A673 (cell line): ENCODE results near the gene KIF5A. TPM values are rescaled to one million over a fixed set of nuclear protein-coding genes. Genes with fewer than 3 reads are reported as not detected.
"Not testable (repeated sequence)": the region's sequence is repeated elsewhere in the genome, so short reads cannot be mapped to it uniquely, and the experiment has no call there.

ENCODE experiments used
- Bru-seq: library from RNA; stranded (reverse); fragments of 400-500 nt; gene quantifications from one replicate; lab custom pipeline; 2021; lab: Mats Ljungman, UMichigan
- BruChase-seq, 2 experiments: library from RNA; stranded (reverse); fragments of 400-500 nt; gene quantifications; one replicate each; lab custom pipeline; 2021; lab: Mats Ljungman, UMichigan
- BruUV-seq: library from RNA; stranded (reverse); fragments of 400-500 nt; replicated peaks from 2 replicates; lab custom pipeline; 2021; lab: Mats Ljungman, UMichigan
- CTCF ChIA-PET: fragments of 300-600 bp; sonication (Branson Sonifier 250); formaldehyde crosslinking; loops from one replicate; lab custom pipeline; 2022; ENCODE audit warnings: antibody characterized with exemption; lab: Charles Lee
- POLR2A ChIA-PET: fragments of 300-600 bp; sonication (Branson Sonifier 250); formaldehyde crosslinking; loops from one replicate; lab custom pipeline; 2022; ENCODE audit warnings: antibody characterized with exemption; ENCODE audit not compliant: low non-redundant PET; lab: Charles Lee
- DNase-seq: peaks from one replicate; pipeline ENCODE4 v3.0.0-alpha.2; 2015; ENCODE audit warnings: low spot score
- H3K27ac ChIP-seq: fragments of 200-600 bp; sonication (generic); 2 replicates; pipeline ENCODE4 v1.5.1; 2016; ENCODE audit warnings: mixed run types, low read depth, mild to moderate bottlenecking, mixed read lengths, antibody characterized with exemption, low read length; ENCODE audit not compliant: poor library complexity, severe bottlenecking
- H3K27me3 ChIP-seq: fragments of 200-600 bp; sonication (generic); replicated peaks from 2 replicates; pipeline ENCODE4 v1.6.1; 2017; ENCODE audit warnings: mixed run types, low read depth, mild to moderate bottlenecking, mixed read lengths, antibody characterized with exemption, low read length; ENCODE audit not compliant: insufficient read depth, poor library complexity
- H3K36me3 ChIP-seq: fragments of 200-600 bp; sonication (generic); 2 replicates; pipeline ENCODE4 v1.6.1; 2016; ENCODE audit warnings: mixed run types, mild to moderate bottlenecking, mixed read lengths, antibody characterized with exemption, low read length; ENCODE audit not compliant: insufficient read depth, poor library complexity, severe bottlenecking
- H3K4me1 ChIP-seq: fragments of 200-600 bp; sonication (generic); 2 replicates; pipeline ENCODE4 v1.6.1; 2017; ENCODE audit warnings: mixed run types, mild to moderate bottlenecking, mixed read lengths, antibody characterized with exemption, low read length; ENCODE audit not compliant: insufficient read depth, poor library complexity, severe bottlenecking
- H3K4me3 ChIP-seq: fragments of 200-600 bp; sonication (generic); 2 replicates; pipeline ENCODE4 v1.5.1; 2016; ENCODE audit warnings: low read depth, mixed run types, mild to moderate bottlenecking, mixed read lengths, low read length; ENCODE audit not compliant: poor library complexity, severe bottlenecking
- H3K9me3 ChIP-seq: fragments of 200-600 bp; sonication (generic); 2 replicates; pipeline ENCODE4 v1.6.1; 2016; ENCODE audit warnings: mixed run types, low read depth, mild to moderate bottlenecking, mixed read lengths, antibody characterized with exemption, low read length; ENCODE audit not compliant: poor library complexity, severe bottlenecking
- CTCF ChIP-seq: fragments of 300-800, 200-600 bp; sonication (generic); conservative IDR thresholded peaks from 2 replicates; pipeline ENCODE4 v1.5.1; 2017; ENCODE audit warnings: low read depth, mild to moderate bottlenecking, antibody characterized with exemption, low read length, moderate library complexity, mixed read lengths
- EZH2 ChIP-seq: fragments of 200-600 bp; sonication (generic); IDR thresholded peaks from 2 replicates; pipeline ENCODE4 v1.6.1; 2017; ENCODE audit warnings: borderline replicate concordance, low read depth, mild to moderate bottlenecking, mixed read lengths, antibody characterized with exemption, low read length; ENCODE audit not compliant: poor library complexity, severe bottlenecking
- intact Hi-C: fragments of 100-400 bp; cut with micrococcal nuclease; formaldehyde crosslinking; loops from one replicate; pipeline ENCODE4 v1.10.0; 2022; ENCODE audit not compliant: unreplicated experiment
- long read RNA-seq: library from polyadenylated mRNA; stranded (forward); transcript quantifications from one replicate; pipeline ENCODE4 v2.0.0, GENCODE V29; 2022
- total RNA-seq: library from RNA; stranded (reverse); gene quantifications from 2 replicates; pipeline ENCODE4 v1.2.3, GENCODE V29; 2021

KIF5A gene
- total RNA-seq: 2.1 and 3.3 TPM in 2 replicates
- percentile 38 among the genes with signal in this experiment for Bru-seq, nascent RNA
- percentile 45 among the genes with signal in this experiment for BruChase-seq, experiment 1, labeled RNA remaining after a 2-hour chase
- percentile 43 among the genes with signal in this experiment for BruChase-seq, experiment 2, labeled RNA remaining after a 6-hour chase
- long read RNA-seq, partial matches to known transcripts: 1 of 1 reads
- long read RNA-seq, other reads (novel, unspliced or antisense): 0 of 1 reads

DNA sequence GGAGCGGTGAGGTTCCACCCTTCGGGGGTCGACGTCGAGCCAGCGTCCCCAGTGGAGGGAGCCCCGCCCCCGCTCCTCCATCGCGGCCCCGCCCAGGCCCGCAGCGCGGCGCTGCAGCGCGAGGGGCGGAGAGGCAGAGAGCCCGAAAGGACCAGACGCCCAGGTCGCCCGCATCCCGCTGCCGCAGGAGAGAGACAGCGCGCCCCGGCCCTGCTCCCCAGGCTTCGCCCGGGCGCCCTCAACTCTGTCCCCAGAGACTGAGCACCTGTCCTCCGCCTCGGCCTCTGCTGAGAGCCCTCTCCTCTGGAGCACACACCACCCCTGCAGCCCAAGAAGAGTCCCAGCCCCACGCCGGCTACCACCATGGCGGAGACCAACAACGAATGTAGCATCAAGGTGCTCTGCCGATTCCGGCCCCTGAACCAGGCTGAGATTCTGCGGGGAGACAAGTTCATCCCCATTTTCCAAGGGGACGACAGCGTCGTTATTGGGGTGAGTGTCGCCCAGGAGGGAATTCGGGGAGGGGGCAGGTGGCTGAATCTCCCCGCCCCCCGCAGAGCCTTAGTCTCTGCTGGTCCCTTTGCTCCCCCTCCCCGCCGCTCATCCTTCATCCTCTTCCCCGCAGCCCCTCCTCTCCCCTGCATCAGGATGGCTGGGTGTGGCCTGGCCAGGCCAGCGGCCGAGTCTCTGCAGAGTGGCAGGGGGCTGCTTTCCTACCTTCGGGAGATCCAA, at the start of gene KIF5A:
KIF5A (plus strand) TSS at position 136 of the 732 bp plus-strand sequence; CDS start at position 364, 228 bp downstream.
- Histone ChIP-seq H3K4me1 (peaks cover 23% of the 10 kb centered on the region), H3K27me3 (no peaks in the 10 kb centered on the region), H3K36me3 (no peaks in the 10 kb centered on the region), H3K4me3 (peak within 1 kb of the TSS; percentile 57), H3K27ac (no peak within 1 kb of the TSS), H3K9me3 (no peaks in the 10 kb centered on the region)
- intact Hi-C loops: no loop called here
- BruUV-seq: no TSS peak
- DNase-seq: peak; percentile 63
- ChIA-PET POLR2A (no interaction called here), CTCF (no interaction called here)
- TF ChIP-seq CTCF (no peak), EZH2 (no peak)

DNA sequence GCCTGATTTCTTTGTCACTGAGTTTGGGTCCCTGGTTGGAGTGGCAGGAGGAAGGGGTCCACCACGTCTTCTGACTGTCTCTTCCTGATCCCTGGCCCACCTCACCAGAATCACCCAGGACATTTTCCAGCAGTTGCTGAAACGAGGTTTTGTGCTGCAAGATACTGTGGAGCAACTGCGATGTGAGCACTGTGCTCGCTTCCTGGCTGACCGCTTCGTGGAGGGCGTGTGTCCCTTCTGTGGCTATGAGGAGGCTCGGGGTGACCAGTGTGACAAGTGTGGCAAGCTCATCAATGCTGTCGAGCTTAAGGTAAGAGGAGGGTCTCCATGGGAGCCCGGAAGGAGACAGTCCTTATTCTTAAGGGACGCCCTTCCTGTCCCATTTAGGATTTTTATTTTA, 49.6 kb upstream of the KIF5A start:
- no peak for DNase-seq
- ChIA-PET POLR2A (interaction anchor here (0.6 to 1.0 kb wide), 2 partner anchors 15 to 26 kb away, joined by 3 to 4 read pairs; no protein-coding TSS in a partner anchor), CTCF (no interaction called here)
- H3K4me1 ChIP-seq: no peaks in the 10 kb centered on the region
- H3K9me3 ChIP-seq: no peaks in the 10 kb centered on the region
- no TSS peak for BruUV-seq
- no peaks in the 10 kb centered on the region for H3K27me3 ChIP-seq
- H3K4me3 ChIP-seq: no peak overlapping the region
- intact Hi-C loops: no loop called here
- no peak overlapping the region for H3K27ac ChIP-seq
- TF ChIP-seq EZH2: no peak
- no peak for TF ChIP-seq CTCF
- H3K36me3 ChIP-seq: peaks cover 78% of the 10 kb centered on the region

DNA sequence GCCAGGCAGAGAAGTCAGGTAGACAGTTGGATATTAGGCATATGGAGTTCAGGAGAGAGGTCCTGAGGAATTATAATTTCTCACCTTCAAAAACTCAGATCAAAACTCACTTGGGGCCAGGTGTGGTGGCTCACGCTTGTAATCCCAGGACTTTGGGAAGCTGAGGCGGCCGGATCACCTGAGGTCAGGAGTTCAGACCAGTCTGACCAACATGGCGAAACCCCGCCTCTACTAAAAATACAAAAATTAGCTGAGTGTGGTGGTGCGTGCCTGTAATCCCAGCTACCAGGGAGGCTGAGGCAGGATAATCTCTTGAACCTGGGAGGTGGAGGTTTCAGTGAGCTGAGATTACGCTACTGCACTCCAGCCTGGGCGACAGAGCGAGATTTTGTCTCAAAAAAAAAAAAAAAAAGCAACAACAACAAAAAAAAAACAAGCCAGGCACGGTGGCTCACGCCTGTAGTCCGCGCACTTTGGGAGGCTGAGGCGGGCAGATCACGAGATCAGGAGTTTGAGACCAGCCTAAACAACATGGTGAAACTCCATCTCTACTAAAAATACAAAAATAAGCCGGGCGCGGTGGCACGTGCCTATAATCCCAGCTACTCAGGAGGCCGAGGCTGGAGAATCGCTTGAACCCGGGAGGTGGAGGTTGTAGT, 47.4 kb upstream of the KIF5A start:
- H3K9me3 ChIP-seq, BruUV-seq, H3K4me1 ChIP-seq, intact Hi-C loops, DNase-seq, CTCF ChIA-PET, H3K27ac ChIP-seq, H3K4me3 ChIP-seq, H3K27me3 ChIP-seq: not testable (repeated sequence)
- H3K36me3 ChIP-seq: peaks cover 81% of the 10 kb centered on the region
- POLR2A ChIA-PET: interaction anchor here (0.6 to 1.0 kb wide), 3 partner anchors 12 to 344 kb away, joined by 3 to 9 read pairs (median 4); partner anchors contain the start of gene CTDSP2

GRCh38 chr12:57506541-57506940, 43.3 kb upstream of the KIF5A start:
- POLR2A ChIA-PET, intact Hi-C loops, H3K9me3 ChIP-seq, CTCF ChIA-PET, DNase-seq, H3K4me3 ChIP-seq, H3K4me1 ChIP-seq, BruUV-seq, H3K27me3 ChIP-seq, H3K27ac ChIP-seq: not testable (repeated sequence)
- H3K36me3 ChIP-seq: peaks cover 72% of the 10 kb centered on the region

DNA sequence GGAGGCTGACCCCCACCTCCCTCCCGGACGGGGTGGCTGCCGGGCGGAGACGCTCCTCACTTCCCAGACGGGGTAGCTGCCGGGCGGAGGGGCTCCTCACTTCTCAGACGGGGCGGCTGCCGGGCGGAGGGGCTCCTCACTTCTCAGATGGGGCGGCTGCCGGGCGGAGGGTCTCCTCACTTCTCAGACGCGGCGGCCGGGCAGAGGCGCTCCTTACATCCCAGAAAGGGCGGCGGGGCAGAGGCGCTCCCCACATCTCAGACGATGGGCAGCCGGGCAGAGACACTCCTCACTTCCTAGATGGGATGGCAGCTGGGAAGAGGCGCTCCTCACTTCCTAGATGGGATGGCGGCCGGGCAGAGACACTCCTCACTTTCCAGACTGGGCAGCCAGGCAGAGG, 42.0 kb upstream of the KIF5A start:
- H3K36me3 ChIP-seq: peaks cover 75% of the 10 kb centered on the region
- H3K27me3 ChIP-seq, H3K4me3 ChIP-seq, H3K9me3 ChIP-seq, BruUV-seq, H3K4me1 ChIP-seq, H3K27ac ChIP-seq, DNase-seq, intact Hi-C loops, CTCF ChIA-PET, POLR2A ChIA-PET: not testable (repeated sequence)
